SU-DHL-6 (cell line): ENCODE results near the gene TNFRSF11A.

ENCODE experiments used
- EZH2phosphoT487 ChIP-seq: fragments of 200-600 bp; sonication (generic), shearing (Covaris generic); conservative IDR thresholded peaks from 2 replicates; pipeline ENCODE4 v1.6.1; 2018; ENCODE audit warnings: mild to moderate bottlenecking, antibody characterized with exemption, low read length, moderate library complexity, mixed read lengths
- TF ChIP-seq, protein P1 (sequence below): fragments of 200-600 bp; sonication (generic); IDR thresholded peaks from one replicate; pipeline ENCODE4 v1.5.1; 2017; ENCODE audit warnings: antibody characterized with exemption, mild to moderate bottlenecking, low read length, moderate library complexity; ENCODE audit not compliant: insufficient read depth, poor library complexity, severe bottlenecking

DNA sequence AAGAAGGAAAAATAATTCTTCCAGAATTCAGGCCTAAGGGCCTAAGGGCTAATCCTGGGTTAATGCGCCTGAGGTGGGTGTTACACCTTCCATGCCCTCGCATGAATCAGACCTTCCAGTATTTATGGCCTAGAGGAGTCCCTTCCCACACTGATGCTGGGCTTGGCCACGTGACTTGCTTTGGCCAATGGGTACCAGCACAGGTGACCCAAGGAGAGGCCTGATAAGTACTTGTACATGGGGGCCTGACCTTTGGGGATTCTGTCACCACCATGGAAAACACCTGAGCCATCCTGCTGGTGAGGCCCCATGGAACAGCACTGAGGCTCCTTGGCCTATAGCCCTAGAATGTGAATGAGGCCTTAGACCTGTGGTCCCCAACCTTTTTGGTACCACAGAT, 79.8 kb downstream of the TNFRSF11A start:
- TF ChIP-seq, protein P1, sequence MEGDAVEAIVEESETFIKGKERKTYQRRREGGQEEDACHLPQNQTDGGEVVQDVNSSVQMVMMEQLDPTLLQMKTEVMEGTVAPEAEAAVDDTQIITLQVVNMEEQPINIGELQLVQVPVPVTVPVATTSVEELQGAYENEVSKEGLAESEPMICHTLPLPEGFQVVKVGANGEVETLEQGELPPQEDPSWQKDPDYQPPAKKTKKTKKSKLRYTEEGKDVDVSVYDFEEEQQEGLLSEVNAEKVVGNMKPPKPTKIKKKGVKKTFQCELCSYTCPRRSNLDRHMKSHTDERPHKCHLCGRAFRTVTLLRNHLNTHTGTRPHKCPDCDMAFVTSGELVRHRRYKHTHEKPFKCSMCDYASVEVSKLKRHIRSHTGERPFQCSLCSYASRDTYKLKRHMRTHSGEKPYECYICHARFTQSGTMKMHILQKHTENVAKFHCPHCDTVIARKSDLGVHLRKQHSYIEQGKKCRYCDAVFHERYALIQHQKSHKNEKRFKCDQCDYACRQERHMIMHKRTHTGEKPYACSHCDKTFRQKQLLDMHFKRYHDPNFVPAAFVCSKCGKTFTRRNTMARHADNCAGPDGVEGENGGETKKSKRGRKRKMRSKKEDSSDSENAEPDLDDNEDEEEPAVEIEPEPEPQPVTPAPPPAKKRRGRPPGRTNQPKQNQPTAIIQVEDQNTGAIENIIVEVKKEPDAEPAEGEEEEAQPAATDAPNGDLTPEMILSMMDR: no peak
- TF ChIP-seq EZH2phosphoT487: no peak
